Keratinocyte (primary cell): ENCODE measurements around the gene OR7C1. TPM values are rescaled to one million over a fixed set of nuclear protein-coding genes. Genes with fewer than 3 reads are reported as not detected.

Experiments
- DNase-seq: peaks from one replicate; pipeline ENCODE4 v3.0.0-alpha.2; 2011; ENCODE audit warnings: low read depth, missing footprints, low spot score
- FAIRE-seq: peaks from 2 replicates; lab custom pipeline; 2011; peaks lifted over from hg19 to GRCh38; lab: Jason Lieb, UNC
- H2AFZ ChIP-seq: 2 replicates; pipeline ENCODE4 v1.6.0; 2012; ENCODE audit warnings: low read length, control low read depth, inconsistent platforms; ENCODE audit not compliant: control insufficient read depth
- H3K27ac ChIP-seq: 2 replicates; pipeline ENCODE4 v1.5.1; 2011; ENCODE audit warnings: low read length; ENCODE audit not compliant: control insufficient read depth, insufficient read depth
- H3K27me3 ChIP-seq: 3 replicates; pipeline ENCODE4 v1.6.0; 2011; ENCODE audit warnings: low read length; ENCODE audit not compliant: control insufficient read depth, insufficient read depth; ENCODE audit errors: extremely low read depth
- H3K36me3 ChIP-seq, 2 experiments: 2 replicates in 1 of 2; 3 replicates in 1 of 2; pipeline ENCODE4 v1.5.1; 2011; ENCODE audit warnings: low read length in 2 of 2, mild to moderate bottlenecking in 1 of 2; ENCODE audit not compliant: control insufficient read depth in 2 of 2, insufficient read depth in 2 of 2; ENCODE audit errors: extremely low read depth in 1 of 2
- H3K4me1 ChIP-seq: 3 replicates; pipeline ENCODE4 v1.5.1; 2011; ENCODE audit warnings: low read length; ENCODE audit not compliant: control insufficient read depth, insufficient read depth; ENCODE audit errors: extremely low read depth
- H3K4me2 ChIP-seq: 3 replicates; pipeline ENCODE4 v1.6.0; 2011; ENCODE audit warnings: low read depth, low read length; ENCODE audit not compliant: control insufficient read depth, insufficient read depth; ENCODE audit errors: extremely low read depth
- H3K4me3 ChIP-seq, 3 experiments: fragments of 200-600 bp in 1 of 3; sonication (generic) in 1 of 3; 2 replicates in 2 of 3; 3 replicates in 1 of 3; pipeline ENCODE4 v1.5.1; 2011 to 2016; ENCODE audit warnings: low read length in 3 of 3, mild to moderate bottlenecking in 3 of 3, control low read depth in 2 of 3, inconsistent platforms in 1 of 3, low read depth in 1 of 3, mixed read lengths in 1 of 3, mixed run types in 1 of 3, moderate library complexity in 1 of 3; ENCODE audit not compliant: control insufficient read depth in 2 of 3, insufficient read depth in 2 of 3; ENCODE audit errors: extremely low read depth in 1 of 3
- H3K79me2 ChIP-seq: 2 replicates; pipeline ENCODE4 v1.6.0; 2012; ENCODE audit warnings: low read length; ENCODE audit not compliant: control insufficient read depth, insufficient read depth
- H3K9ac ChIP-seq: 3 replicates; pipeline ENCODE4 v1.6.0; 2011; ENCODE audit warnings: low read length; ENCODE audit not compliant: control insufficient read depth, insufficient read depth; ENCODE audit errors: extremely low read depth
- H3K9me1 ChIP-seq: 3 replicates; pipeline ENCODE4 v1.6.0; 2011; ENCODE audit warnings: low read length; ENCODE audit not compliant: control insufficient read depth, insufficient read depth; ENCODE audit errors: extremely low read depth
- H3K9me3 ChIP-seq: 2 replicates; pipeline ENCODE4 v1.5.1; 2012; ENCODE audit warnings: low read depth, low read length; ENCODE audit not compliant: control insufficient read depth
- H4K20me1 ChIP-seq: 3 replicates; pipeline ENCODE4 v1.6.0; 2011; ENCODE audit warnings: low read length; ENCODE audit not compliant: control insufficient read depth, insufficient read depth; ENCODE audit errors: extremely low read depth
- EZH2 ChIP-seq: IDR thresholded peaks from one replicate; pipeline ENCODE4 v1.6.1; 2012; ENCODE audit warnings: inconsistent platforms, mild to moderate bottlenecking, low read length, moderate library complexity
- dilution Hi-C: fragments of 300-500 bp; cut with MboI; formaldehyde crosslinking; loops from one replicate; pipeline ENCODE4 v1.7.0; 2020; ENCODE audit warnings: low sequenced_read_pairs; ENCODE audit not compliant: extremely low pct_ligation_motif_present
- polyA plus RNA-seq, 5 experiments: library from polyadenylated mRNA; depleted of rRNA in 3 of 5; stranded (reverse) in 3 of 5; stranded (forward) in 1 of 5; unstranded in 1 of 5; fragments of >200 nt; gene quantifications; 1 replicate in 1 of 5; 2 replicates in 3 of 5; 3 replicates in 1 of 5; pipeline versions ENCODE4 v1.2.1 to v1.2.3, GENCODE V29; 2011 to 2012; ENCODE audit warnings: missing spikeins in 2 of 5, low read depth in 1 of 5, low replicate concordance in 1 of 5
- TF ChIP-seq, protein P1 (sequence below), 3 experiments: IDR thresholded peaks in 1 of 3; conservative IDR thresholded peaks in 1 of 3; optimal IDR thresholded peaks in 1 of 3; 2 replicates in 2 of 3; 3 replicates in 1 of 3; pipeline versions ENCODE3 to v1.5.1; 2011; ENCODE audit warnings: low read length in 3 of 3, mild to moderate bottlenecking in 3 of 3, moderate library complexity in 2 of 3, control low read depth in 1 of 3, inconsistent platforms in 1 of 3; ENCODE audit not compliant: insufficient read depth in 2 of 3; ENCODE audit errors: extremely low read depth in 1 of 3

Gene OR7C1
- polyA plus RNA-seq, 1 donor (not counting 4 experiments of a cell fraction or from before 2014, with no cell fraction given) = 0.09 TPM

DNA sequence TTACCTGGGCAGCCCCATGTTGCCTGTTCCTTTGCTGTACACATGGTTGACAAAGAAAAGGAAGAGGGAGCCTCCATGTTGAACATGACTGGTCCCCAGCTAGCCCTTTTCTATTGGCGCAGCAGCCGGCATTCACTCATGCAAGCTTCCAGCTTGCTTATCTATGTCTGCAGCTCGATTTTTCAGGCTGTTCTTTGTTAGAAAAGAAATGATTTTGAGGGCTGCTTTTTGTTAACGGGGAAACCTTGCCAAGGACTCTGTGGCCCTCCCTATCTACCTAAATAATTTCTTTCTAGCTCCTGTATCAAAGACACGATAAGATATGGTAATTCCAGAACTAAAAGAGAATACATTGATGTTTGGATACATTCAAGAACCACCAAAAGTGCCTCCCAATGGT is 36.2 kb downstream of the OR7C1 start:
- H3K36me3 ChIP-seq = no peaks in the 10 kb centered on the region
- no peak overlapping the region for H3K27ac ChIP-seq
- H3K9me3 ChIP-seq = no peaks in the 10 kb centered on the region
- DNase-seq (no peak), FAIRE-seq (no peak)
- no peak overlapping the region for H3K4me3 ChIP-seq
- TF ChIP-seq EZH2 = no peak
- TF ChIP-seq, protein P1, sequence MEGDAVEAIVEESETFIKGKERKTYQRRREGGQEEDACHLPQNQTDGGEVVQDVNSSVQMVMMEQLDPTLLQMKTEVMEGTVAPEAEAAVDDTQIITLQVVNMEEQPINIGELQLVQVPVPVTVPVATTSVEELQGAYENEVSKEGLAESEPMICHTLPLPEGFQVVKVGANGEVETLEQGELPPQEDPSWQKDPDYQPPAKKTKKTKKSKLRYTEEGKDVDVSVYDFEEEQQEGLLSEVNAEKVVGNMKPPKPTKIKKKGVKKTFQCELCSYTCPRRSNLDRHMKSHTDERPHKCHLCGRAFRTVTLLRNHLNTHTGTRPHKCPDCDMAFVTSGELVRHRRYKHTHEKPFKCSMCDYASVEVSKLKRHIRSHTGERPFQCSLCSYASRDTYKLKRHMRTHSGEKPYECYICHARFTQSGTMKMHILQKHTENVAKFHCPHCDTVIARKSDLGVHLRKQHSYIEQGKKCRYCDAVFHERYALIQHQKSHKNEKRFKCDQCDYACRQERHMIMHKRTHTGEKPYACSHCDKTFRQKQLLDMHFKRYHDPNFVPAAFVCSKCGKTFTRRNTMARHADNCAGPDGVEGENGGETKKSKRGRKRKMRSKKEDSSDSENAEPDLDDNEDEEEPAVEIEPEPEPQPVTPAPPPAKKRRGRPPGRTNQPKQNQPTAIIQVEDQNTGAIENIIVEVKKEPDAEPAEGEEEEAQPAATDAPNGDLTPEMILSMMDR (optimal IDR thresholded peaks at IDR 0.05 in 1 of 3, IDR thresholded peaks at IDR 0.05 in 1 of 3, conservative IDR thresholded peaks at IDR 0.05 in 1 of 3; ENCODE audit: extremely low read depth in 1 of 3, insufficient read depth in 2 of 3, low read length in 3 of 3) = no peak
- H3K9ac ChIP-seq = no peak overlapping the region
- no peaks in the 10 kb centered on the region for H3K27me3 ChIP-seq
- H3K79me2 ChIP-seq = no peaks in the 10 kb centered on the region
- dilution Hi-C loops = no loop called here
- H3K4me2 ChIP-seq = no peak overlapping the region
- no peaks in the 10 kb centered on the region for H4K20me1 ChIP-seq
- no peak overlapping the region for H2AFZ ChIP-seq
- no peaks in the 10 kb centered on the region for H3K4me1 ChIP-seq
- H3K9me1 ChIP-seq = no peaks in the 10 kb centered on the region

DNA sequence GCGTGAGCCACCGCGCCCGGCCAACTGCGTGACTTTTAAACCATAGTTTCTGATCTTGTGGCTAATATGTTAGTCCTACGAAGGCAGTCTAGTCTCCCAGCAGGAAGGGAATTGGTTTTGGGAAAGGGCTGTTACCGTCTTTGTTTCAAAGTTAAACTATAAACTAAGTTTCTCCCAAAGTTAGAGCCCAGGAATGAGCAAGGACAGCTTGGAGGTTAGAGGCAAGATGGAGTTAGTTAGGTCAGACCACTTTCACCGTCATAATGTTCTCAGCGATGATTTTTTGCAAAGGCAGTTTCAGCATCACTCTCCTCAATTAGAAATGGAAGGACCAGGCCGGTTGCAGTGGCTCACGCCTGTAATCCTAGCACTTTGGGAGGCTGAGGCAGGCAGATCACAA is 39.0 kb downstream of the OR7C1 start:
- Histone ChIP-seq H3K4me3 (no peak overlapping the region), H3K27ac (no peak overlapping the region), H3K9me1 (no peaks in the 10 kb centered on the region), H4K20me1 (no peaks in the 10 kb centered on the region), H3K4me1 (no peaks in the 10 kb centered on the region), H3K4me2 (no peak overlapping the region), H3K9me3 (no peaks in the 10 kb centered on the region), H3K36me3 (no peaks in the 10 kb centered on the region), H3K9ac (no peak overlapping the region), H3K27me3 (no peaks in the 10 kb centered on the region), H2AFZ (no peak overlapping the region), H3K79me2 (no peaks in the 10 kb centered on the region)
- FAIRE-seq = no peak
- no peak for TF ChIP-seq EZH2
- TF ChIP-seq, protein P1 (optimal IDR thresholded peaks at IDR 0.05 in 1 of 3, IDR thresholded peaks at IDR 0.05 in 1 of 3, conservative IDR thresholded peaks at IDR 0.05 in 1 of 3; ENCODE audit: extremely low read depth in 1 of 3, insufficient read depth in 2 of 3, low read length in 3 of 3) = no peak
- dilution Hi-C loops = no loop called here
- DNase-seq = no peak
